WTC11 (cell line): ENCODE measurements around the gene HOXD8.

ENCODE experiments used
- GRHL2 ChIP-seq: fragments of 250-450 bp; sonication (Bioruptor Pico); IDR thresholded peaks from 2 replicates; pipeline ENCODE4 v1.8.0; 2022; ENCODE audit warnings: mild to moderate bottlenecking, moderate library complexity; ENCODE audit not compliant: insufficient replicate concordance, severe bottlenecking
- MXD4 ChIP-seq: fragments of 250-450 bp; sonication (Bioruptor Pico); IDR thresholded peaks from 2 replicates; pipeline ENCODE4 v1.8.0; 2021; ENCODE audit warnings: mild to moderate bottlenecking, moderate library complexity, borderline replicate concordance

DNA sequence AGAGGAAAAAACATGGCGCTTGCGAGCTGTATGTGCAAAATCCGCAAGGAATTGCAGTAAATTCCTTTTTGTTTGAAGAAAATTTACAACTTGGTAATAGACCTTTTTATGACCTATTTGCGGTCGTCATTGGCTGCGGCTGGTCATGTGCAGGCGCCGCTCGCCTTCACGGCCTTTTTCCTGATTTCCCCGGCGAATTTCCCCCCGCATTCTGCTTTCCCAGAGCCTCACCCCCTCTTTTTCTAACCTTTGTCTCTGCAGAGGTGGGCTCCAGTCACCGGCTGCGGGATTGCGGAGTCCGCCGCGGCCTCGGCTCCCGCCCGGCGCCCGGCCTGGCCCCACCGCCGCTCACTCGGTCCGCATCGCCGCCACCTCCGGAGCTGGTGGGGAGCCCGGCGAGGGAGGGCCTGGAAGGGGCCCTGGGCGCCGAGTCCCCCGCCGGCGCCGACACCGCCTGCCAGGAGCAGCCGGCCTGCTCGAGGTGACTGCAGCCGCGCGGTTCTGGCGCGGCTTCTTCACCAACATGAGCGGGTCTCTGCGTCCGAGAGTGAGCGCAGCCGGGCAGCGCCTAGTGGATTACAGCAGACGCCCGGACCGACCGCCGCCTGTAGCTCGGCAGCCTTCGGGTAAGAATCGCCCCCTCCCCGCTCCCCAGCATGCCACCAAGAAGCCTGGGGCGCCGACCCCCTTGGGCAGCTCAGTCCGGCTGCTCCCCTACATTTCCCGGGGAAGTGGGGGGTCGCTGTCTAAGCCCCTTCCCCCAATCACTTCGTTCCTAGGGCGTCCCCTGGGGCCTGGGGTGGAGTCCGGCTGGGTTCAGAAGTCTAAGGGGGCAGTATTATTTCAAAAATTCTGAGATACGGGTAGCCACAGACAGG, 7.1 kb downstream of the HOXD8 start:
- TF ChIP-seq GRHL2 (CRISPR knock-in tag) (no peak), MXD4 (CRISPR knock-in tag) (no peak)
